Thyroid gland (tissue), 4 donors: ENCODE results near the gene OR9Q2. TPM values are rescaled to one million over a fixed set of nuclear protein-coding genes. Genes with fewer than 3 reads are reported as not detected.
"Not testable (repeated sequence)": the region's sequence is repeated elsewhere in the genome, so short reads cannot be mapped to it uniquely, and the experiment has no call there.

Experiments
- DNase-seq, 2 donors: peaks; one replicate each; pipeline ENCODE4 v3.0.0-alpha.2; 2019
- H3K27ac ChIP-seq, 3 donors: fragments of 200-600 bp; sonication (generic); 1 replicate in 2 of 3; 2 replicates in 1 of 3; pipeline ENCODE4 v1.5.1; 2016 to 2019; ENCODE audit warnings: mild to moderate bottlenecking in 1 of 3, moderate library complexity in 1 of 3
- H3K27me3 ChIP-seq: fragments of 200-600 bp; sonication (generic); one replicate; pipeline ENCODE4 v1.5.1; 2019
- H3K36me3 ChIP-seq, 2 donors: fragments of 200-600 bp; sonication (generic); one replicate each; pipeline ENCODE4 v1.5.1; 2016 to 2019
- H3K4me1 ChIP-seq, 2 donors: fragments of 200-600 bp; sonication (generic); one replicate each; pipeline ENCODE4 v1.5.1; 2017 to 2019
- H3K4me3 ChIP-seq, 3 donors: fragments of 200-600 bp; sonication (generic); replicated peaks in 1 of 3; 1 replicate in 2 of 3; 2 replicates in 1 of 3; pipeline ENCODE4 v1.5.1; 2016; ENCODE audit warnings: mild to moderate bottlenecking in 1 of 3
- H3K9me3 ChIP-seq: fragments of 200-600 bp; sonication (generic); one replicate; pipeline ENCODE4 v1.5.1; 2017
- POLR2A ChIP-seq, 2 donors: fragments of 450-650 bp; IDR thresholded peaks; one replicate each; pipeline ENCODE4 v1.6.1; 2017; ENCODE audit warnings: antibody characterized with exemption in 2 of 2, mild to moderate bottlenecking in 2 of 2, moderate library complexity in 1 of 2
- WGBS, 2 donors: methylation state at CpG; one replicate each; pipeline ENCODE4 v1.1.5; 2017; 5-methylcytosine and 5-hydroxymethylcytosine counted together
- intact Hi-C: fragments of 100-400 bp; cut with DNase I; formaldehyde crosslinking; loops from one replicate; pipeline ENCODE4 v1.15.1; 2023
- total RNA-seq, 4 donors: library from RNA; depleted of rRNA; stranded (reverse); fragments of >200 nt; gene quantifications; one replicate each; pipeline ENCODE4 v1.2.3, GENCODE V29; 2016
- TF ChIP-seq, protein P1 (sequence below), 6 experiments: fragments of 200-600 bp in 3 of 6; fragments of 450-650 bp in 3 of 6; sonication (generic) in 3 of 6; IDR thresholded peaks; one replicate each; pipeline ENCODE4 v1.5.1; 2016 to 2019; ENCODE audit warnings: antibody characterized with exemption in 6 of 6, mild to moderate bottlenecking in 2 of 6, inconsistent platforms in 1 of 6, moderate library complexity in 1 of 6

The OR9Q2 gene
- total RNA-seq, 4 donors from 2014 or later, result not detected

DNA sequence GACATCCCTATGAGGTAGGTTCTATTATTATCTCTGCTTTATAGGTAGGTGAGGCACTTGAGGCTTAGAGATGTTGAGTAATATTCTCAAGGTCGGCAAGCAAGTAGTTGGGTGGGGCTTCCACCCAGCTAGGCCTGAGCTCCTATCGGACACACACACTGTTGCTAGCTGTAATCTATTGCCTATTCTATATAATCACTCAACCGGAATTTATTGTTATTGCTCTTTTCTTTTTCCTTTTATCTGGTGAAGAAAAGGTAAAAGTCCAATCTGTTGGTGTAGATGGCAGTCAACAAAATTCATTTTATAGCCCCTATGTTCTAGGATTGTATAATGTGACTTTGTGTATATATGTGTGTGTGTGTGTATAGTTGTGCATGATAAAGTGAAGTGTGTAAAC, 3.4 kb downstream of the OR9Q2 start:
- no peaks in the 10 kb centered on the region for H3K36me3 ChIP-seq
- DNase-seq, result no peak
- no peak for TF ChIP-seq POLR2A (IDR thresholded peaks at IDR 0.05)
- TF ChIP-seq, protein P1, sequence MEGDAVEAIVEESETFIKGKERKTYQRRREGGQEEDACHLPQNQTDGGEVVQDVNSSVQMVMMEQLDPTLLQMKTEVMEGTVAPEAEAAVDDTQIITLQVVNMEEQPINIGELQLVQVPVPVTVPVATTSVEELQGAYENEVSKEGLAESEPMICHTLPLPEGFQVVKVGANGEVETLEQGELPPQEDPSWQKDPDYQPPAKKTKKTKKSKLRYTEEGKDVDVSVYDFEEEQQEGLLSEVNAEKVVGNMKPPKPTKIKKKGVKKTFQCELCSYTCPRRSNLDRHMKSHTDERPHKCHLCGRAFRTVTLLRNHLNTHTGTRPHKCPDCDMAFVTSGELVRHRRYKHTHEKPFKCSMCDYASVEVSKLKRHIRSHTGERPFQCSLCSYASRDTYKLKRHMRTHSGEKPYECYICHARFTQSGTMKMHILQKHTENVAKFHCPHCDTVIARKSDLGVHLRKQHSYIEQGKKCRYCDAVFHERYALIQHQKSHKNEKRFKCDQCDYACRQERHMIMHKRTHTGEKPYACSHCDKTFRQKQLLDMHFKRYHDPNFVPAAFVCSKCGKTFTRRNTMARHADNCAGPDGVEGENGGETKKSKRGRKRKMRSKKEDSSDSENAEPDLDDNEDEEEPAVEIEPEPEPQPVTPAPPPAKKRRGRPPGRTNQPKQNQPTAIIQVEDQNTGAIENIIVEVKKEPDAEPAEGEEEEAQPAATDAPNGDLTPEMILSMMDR (IDR thresholded peaks at IDR 0.05), result no peak
- WGBS, 2 donors, result 74 to 78% methylated on average over 3 of the region's 3 CpGs
- no peaks in the 10 kb centered on the region for H3K4me1 ChIP-seq
- no peaks in the 10 kb centered on the region for H3K9me3 ChIP-seq
- no peaks in the 10 kb centered on the region for H3K27me3 ChIP-seq
- intact Hi-C loops, result no loop called here
- no peak overlapping the region for H3K27ac ChIP-seq
- no peak overlapping the region for H3K4me3 ChIP-seq

- no peak for DNase-seq
- no peak for TF ChIP-seq POLR2A (IDR thresholded peaks at IDR 0.05)
- TF ChIP-seq, protein P1 (IDR thresholded peaks at IDR 0.05), result no peak
- H3K9me3 ChIP-seq, result no peaks in the 10 kb centered on the region
- no peaks in the 10 kb centered on the region for H3K36me3 ChIP-seq
- H3K4me3 ChIP-seq, result no peak overlapping the region
- no peaks in the 10 kb centered on the region for H3K27me3 ChIP-seq
- H3K4me1 ChIP-seq, result no peaks in the 10 kb centered on the region
- intact Hi-C loops, result no loop called here
- no peak overlapping the region for H3K27ac ChIP-seq
Observed at GRCh38 chr11:58193391-58193790, 4.5 kb downstream of the OR9Q2 start.

GRCh38 chr11:58195939-58196338, 7.1 kb downstream of the OR9Q2 start:
- Histone ChIP-seq H3K27ac (no peak overlapping the region), H3K9me3 (no peaks in the 10 kb centered on the region), H3K4me3 (no peak overlapping the region), H3K36me3 (no peaks in the 10 kb centered on the region), H3K4me1 (no peaks in the 10 kb centered on the region), H3K27me3 (no peaks in the 10 kb centered on the region)
- intact Hi-C loops, result no loop called here
- 88 to 92% methylated on average over 2 of the region's 2 CpGs for WGBS, 2 donors
- DNase-seq, result no peak
- TF ChIP-seq, protein P1 (IDR thresholded peaks at IDR 0.05), result no peak
- no peak for TF ChIP-seq POLR2A (IDR thresholded peaks at IDR 0.05)

GRCh38 chr11:58199271-58199670, 10.4 kb downstream of the OR9Q2 start:
- H3K27me3 ChIP-seq, result no peaks in the 10 kb centered on the region
- no peaks in the 10 kb centered on the region for H3K4me1 ChIP-seq
- intact Hi-C loops, result no loop called here
- H3K27ac ChIP-seq, result no peak overlapping the region
- H3K4me3 ChIP-seq, result no peak overlapping the region
- no peaks in the 10 kb centered on the region for H3K9me3 ChIP-seq
- 58 to 64% methylated on average over 1 of the region's 1 CpG for WGBS, 2 donors
- H3K36me3 ChIP-seq, result no peaks in the 10 kb centered on the region
- no peak for DNase-seq
- TF ChIP-seq POLR2A (IDR thresholded peaks at IDR 0.05), result no peak
- TF ChIP-seq, protein P1 (IDR thresholded peaks at IDR 0.05), result no peak

DNA sequence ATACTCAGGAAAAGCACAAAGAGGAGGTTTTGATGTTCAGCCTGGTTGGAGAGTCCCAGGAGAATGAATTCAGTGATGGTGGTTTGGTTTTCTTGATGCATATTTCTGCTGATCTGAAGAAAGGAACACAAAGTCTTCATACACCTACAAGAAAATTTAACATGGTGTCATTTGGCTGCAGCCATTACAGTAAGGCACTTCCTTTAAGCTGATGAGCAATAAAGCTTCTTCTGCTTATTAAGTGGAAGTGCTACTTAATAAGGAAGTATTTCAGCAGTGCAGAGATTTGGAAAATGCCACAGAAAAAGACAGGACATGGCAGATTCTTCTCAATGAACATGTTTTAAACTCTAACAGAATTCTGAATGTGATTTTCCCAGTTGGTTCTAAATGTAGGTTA, 15.2 kb downstream of the OR9Q2 start, which contains the start of gene OR1S2:
TSS of gene OR1S2 (minus strand) at position 101 of the 400 bp plus-strand sequence. CDS start at position 101, 0 bp downstream.
- TF ChIP-seq, protein P1 (IDR thresholded peaks at IDR 0.05), result no peak
- TF ChIP-seq POLR2A (IDR thresholded peaks at IDR 0.05), result no peak
- intact Hi-C loops, result no loop called here
- no peak within 1 kb of the TSS for H3K27ac ChIP-seq

DNA sequence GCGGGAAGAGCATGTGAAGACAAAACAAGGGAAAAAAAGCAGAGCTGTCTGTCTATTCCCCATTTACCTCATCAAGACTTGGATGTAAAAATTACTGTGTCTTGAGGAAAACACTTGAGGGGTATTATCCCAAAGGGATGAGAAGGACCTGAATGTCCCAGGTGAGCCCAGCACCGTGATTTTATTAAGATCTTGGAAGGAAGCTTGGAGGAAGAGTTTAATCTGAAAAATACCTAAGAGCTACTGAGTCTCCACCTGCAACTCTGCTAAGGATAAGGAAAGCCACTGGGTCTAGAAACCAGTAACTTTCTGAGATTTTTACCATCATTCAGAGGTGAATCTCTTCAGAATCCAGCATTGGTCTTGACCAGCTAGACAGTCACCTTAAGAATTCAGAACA, 23.6 kb downstream of the OR9Q2 start, which contains the start of gene OR1S1:
TSS of gene OR1S1 (plus strand) at position 301 of the 400 bp plus-strand sequence.
- H3K4me1 ChIP-seq, H3K4me3 ChIP-seq, H3K36me3 ChIP-seq, intact Hi-C loops, DNase-seq, H3K9me3 ChIP-seq, H3K27me3 ChIP-seq, H3K27ac ChIP-seq: not testable (repeated sequence)
- 87 to 90% methylated on average over 2 of the region's 2 CpGs for WGBS, 2 donors

More for the DNA sequence above, 15.2 kb downstream of the OR9Q2 start, which contains the start of gene OR1S2:
- Histone ChIP-seq H3K36me3 (no peaks in the 10 kb centered on the region), H3K4me1 (no peaks in the 10 kb centered on the region), H3K4me3 (no peak within 1 kb of the TSS), H3K9me3 (no peaks in the 10 kb centered on the region), H3K27me3 (no peaks in the 10 kb centered on the region)
- no peak for DNase-seq
